Measurements from ENCODE around the gene SSH3.

DNA sequence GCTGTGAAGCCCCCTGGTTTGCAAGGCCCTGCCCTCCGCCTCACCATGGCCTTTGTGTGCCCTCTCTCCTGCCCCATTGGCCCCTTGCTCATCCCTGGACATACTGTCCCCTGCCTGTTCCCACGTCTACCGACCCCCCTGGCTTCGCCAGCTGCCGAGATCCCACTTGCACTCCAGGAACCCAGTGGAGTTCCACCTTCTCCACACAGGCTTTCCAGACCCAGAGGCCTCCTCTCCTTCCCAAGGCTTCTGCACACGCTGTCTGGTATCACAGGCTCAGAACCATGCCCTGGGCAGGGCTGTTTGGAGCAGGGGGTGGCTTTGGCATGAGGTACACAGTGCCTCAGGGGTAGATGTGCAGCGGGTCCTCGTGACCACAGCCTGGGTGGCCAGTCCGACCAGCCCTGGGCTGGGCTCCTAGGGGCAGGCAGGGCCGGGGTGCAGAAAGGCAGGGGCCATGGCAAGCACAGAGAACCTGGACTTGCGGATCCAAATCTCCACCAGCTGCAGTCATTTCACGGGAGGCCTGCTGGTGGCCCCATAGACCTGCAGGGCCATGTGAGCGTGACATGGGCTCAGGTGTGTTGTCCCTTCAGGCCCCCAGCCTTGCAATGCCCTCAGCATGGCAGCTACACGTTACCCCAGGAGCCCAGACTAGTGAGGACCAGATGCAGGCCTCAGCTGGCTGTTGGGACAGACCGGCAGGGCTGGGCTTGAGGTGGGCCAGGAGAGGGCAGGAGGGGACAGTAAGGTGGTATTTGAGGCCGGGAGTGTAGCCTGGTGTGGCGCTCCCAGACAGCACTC, 27.5 kb upstream of the SSH3 start:
- TF ChIP-seq, protein P1, sequence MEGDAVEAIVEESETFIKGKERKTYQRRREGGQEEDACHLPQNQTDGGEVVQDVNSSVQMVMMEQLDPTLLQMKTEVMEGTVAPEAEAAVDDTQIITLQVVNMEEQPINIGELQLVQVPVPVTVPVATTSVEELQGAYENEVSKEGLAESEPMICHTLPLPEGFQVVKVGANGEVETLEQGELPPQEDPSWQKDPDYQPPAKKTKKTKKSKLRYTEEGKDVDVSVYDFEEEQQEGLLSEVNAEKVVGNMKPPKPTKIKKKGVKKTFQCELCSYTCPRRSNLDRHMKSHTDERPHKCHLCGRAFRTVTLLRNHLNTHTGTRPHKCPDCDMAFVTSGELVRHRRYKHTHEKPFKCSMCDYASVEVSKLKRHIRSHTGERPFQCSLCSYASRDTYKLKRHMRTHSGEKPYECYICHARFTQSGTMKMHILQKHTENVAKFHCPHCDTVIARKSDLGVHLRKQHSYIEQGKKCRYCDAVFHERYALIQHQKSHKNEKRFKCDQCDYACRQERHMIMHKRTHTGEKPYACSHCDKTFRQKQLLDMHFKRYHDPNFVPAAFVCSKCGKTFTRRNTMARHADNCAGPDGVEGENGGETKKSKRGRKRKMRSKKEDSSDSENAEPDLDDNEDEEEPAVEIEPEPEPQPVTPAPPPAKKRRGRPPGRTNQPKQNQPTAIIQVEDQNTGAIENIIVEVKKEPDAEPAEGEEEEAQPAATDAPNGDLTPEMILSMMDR (IDR thresholded peaks at IDR 0.05): no peak
- no peak for TF ChIP-seq POLR2A (IDR thresholded peaks at IDR 0.05)
